HG03469 (cell line): Measurements from ENCODE around the gene CPNE5.
A peak's percentile ranks its signal among the peaks of the same experiment; 100 is the strongest.

Experiments
- ATAC-seq: cut with Tn5 transposase; IDR thresholded peaks from one replicate; pipeline ENCODE4 v1.9.1; 2021; ENCODE audit warnings: mild to moderate bottlenecking, moderate library complexity, moderate number of reproducible peaks; ENCODE audit not compliant: unreplicated experiment

Gene CPNE5

GRCh38 chr6:36769183-36769675 is 70.0 kb downstream of the CPNE5 start:
- ATAC-seq, result no peak

DNA sequence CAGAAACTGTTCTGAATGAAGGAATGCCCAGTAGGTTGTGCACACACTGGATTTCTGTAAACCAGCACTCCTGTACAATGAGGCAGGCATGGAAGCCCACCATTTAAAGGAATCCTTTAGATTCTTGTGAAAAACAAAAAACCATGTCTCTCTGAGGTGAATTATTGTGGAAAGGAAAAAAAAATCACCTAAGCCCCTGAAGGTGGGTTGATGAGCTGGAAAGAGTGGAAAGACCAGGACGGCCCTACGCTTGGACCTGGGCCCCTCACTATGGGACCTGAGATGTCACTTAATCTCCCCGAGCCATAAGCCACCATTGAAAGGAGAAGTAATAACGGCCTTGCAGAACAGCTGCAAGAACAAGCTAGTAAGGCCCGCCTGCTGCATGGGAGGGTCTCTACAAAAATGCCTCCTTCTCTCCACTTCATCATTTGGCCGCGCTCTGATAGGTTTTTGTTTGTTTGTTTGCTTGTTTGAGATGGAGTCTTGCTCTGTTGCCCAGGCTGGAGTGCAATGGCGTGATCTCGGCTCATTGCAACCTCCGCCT is 72.8 kb downstream of the CPNE5 start:
- no peak for ATAC-seq

DNA sequence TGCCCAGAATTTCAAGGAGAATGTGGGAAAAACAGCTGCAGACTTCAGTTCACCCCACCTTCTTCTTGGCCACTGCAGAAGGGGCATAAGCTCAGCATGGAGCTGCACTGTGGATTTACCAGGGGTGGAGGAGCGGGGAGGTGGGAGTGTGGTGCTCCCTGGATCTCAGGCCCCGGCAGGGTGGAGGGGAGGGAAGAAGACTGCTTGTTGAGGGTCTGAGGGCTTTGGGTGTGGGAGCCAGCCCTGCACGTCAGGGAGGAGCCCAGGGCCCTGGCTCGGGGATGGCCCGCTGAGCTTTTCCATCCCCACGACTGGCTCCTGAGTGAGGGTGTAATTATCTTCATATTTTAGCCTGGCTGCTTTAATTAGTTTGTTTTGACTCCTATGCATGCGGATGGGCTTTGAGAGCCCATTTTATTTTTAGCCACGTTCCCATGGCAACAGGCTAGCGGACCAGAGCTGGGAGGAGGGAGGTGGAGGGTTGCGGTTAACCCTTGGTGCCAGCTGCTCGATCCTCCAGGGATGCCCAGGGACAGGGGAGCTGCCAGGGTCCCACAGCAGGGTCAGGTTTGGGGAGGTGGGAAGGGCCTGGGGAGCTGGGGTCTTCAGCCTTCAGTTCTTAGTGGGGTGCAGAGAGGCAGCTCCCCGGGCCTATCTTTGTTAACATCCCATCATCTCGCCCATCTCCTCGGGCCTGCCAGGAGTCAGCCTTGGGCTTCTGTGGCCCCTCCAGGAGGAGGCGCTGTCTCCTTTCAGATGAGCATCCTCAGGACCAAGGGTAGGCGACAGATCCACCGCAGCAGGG is 73.4 kb downstream of the CPNE5 start:
- ATAC-seq, result no peak

GRCh38 chr6:36765190-36765589 is 74.1 kb downstream of the CPNE5 start:
- no peak for ATAC-seq

- ATAC-seq, result no peak
These were observed 77.1 kb downstream of the CPNE5 start for GRCh38 chr6:36762123-36762522.

GRCh38 chr6:36760685-36761435 is 78.4 kb downstream of the CPNE5 start:
- ATAC-seq, result no peak

GRCh38 chr6:36759148-36759759 is 80.0 kb downstream of the CPNE5 start:
- no peak for ATAC-seq

GRCh38 chr6:36758516-36759147 is 80.6 kb downstream of the CPNE5 start:
- ATAC-seq, result no peak

DNA sequence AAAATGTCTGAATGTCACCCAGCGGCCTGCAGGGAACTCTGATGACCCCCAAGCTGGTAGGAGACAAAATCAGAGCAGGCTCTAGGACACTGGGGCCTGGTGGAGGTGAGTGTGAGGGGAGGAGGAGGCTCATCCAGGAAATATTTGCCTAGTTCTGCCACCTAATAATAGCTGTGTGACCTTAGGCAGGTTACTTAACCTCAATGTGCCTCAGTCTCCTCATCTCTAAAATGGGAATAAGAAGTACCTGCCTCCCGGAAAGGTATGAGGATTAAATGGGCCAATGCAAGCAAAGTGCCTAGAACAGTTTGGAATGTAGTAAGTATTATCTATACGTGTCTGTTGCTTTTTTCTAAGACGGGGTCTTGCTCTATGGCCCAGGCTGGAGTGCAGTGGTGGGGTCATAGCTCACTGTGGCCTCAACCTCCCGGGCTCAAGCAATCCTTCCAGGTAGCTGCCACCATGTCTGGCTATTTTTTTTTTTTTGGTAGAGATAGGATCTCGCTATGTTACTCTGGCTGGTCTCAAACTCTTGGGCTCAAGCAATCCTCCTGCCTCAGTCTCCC is 81.2 kb downstream of the CPNE5 start:
- no peak for ATAC-seq

GRCh38 chr6:36757206-36757605 is 82.0 kb downstream of the CPNE5 start:
- no peak for ATAC-seq

DNA sequence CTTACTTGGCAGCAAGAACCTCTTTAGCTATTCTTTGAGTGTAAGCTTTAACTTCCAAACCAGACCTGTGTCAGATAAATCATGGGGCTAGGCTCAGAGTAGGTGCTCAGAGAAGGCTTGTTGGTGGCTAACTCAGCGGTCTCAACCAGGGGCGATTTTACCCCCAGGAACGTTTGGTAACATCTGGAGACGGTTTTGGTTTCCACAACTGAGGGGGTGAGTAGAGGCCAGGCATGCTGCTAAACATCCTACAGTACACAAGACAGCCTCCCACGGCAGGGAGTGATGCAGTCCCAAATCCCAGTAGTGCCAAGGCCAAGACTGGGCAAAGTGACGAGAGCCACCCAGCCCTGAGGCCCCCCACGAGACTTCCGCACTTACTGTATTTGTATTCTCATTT is 82.5 kb downstream of the CPNE5 start:
- ATAC-seq, result no peak

DNA sequence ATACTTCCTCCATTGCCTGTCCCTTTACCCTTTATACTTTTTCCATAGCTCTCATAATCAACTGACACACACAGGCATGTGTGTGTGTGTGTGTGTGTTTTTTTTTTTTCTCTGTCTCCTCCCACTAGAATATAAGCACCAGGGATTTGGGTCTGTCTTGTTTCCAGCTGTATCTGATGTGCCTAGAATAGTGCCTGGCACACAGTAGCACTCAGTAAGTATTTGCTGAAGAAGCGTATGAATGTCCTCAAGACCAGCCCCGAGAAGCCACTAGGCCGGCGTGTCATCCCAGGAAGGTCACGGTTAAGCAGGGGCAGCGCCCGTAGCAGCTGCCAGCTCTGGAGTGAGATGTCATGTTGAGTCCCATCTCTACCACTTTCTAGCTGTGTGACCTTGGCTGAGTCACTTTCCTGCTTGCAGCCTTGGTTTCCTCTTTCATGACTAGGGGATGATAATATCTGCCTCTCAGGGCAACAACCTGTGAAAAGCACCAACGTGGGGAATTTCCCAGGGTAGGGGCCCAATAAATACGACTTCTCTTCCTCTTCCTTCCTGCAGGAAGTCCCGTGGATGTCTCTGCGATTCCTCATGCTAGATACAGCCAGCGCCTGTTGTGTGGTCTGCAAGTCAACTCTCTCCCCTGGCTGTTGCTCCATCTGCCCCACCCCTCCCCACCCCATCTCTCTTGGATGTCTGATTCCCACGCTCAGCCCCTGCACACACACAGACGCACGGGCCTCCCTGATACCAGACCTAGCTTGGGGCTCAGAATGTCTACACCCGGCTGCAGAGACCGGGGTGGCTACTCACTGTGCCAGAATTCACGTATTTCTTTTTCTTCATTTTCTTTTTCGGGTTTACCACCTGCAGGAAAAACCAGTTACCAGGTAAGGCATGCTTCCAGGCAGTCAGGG is 83.6 kb downstream of the CPNE5 start:
- ATAC-seq, result no peak

DNA sequence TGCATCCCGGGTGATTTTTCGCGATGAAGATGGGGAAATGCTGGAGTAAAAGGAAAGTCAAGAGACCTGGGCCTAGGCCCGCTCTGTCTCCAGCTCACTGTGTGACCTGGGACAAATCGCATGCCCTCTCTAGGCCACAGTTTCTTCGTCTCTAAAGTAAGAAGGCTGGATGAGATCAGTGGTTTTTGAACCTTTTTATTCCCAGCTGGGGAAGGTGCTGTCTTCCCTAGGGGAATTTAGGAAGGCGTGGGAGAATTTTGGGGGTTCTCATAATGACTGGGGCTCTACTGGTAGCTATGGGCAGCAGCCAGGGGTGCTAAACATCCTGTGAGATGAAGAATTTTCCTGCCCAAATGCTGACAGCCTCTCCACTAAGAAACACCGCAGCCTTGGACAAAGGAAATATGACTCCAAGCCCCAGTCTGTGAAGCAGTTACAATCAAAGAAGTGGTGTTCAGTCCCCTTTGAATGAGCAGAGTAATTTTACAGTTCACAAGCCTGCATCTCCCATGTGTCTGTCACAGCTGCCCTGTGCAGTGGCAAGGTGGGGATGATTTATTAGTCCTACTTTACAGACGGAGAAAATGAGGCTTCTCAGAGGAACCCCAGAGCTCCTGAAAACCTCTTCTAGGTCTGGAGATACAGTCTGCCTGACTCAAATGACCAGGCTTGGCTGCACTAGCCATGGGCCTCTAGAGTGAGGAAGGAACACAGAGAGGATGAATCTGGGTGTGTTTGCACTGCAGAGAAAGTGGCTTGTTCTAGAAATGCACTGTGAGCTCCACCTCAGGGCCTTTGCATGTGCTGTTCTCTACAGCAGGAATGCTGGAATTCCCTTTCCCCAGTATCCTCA is 84.4 kb downstream of the CPNE5 start:
- ATAC-seq, result no peak

GRCh38 chr6:36753671-36754405 is 85.4 kb downstream of the CPNE5 start:
- ATAC-seq, result no peak

- peak; percentile 34 for ATAC-seq
These were observed 86.2 kb downstream of the CPNE5 start for GRCh38 chr6:36752886-36753506.

DNA sequence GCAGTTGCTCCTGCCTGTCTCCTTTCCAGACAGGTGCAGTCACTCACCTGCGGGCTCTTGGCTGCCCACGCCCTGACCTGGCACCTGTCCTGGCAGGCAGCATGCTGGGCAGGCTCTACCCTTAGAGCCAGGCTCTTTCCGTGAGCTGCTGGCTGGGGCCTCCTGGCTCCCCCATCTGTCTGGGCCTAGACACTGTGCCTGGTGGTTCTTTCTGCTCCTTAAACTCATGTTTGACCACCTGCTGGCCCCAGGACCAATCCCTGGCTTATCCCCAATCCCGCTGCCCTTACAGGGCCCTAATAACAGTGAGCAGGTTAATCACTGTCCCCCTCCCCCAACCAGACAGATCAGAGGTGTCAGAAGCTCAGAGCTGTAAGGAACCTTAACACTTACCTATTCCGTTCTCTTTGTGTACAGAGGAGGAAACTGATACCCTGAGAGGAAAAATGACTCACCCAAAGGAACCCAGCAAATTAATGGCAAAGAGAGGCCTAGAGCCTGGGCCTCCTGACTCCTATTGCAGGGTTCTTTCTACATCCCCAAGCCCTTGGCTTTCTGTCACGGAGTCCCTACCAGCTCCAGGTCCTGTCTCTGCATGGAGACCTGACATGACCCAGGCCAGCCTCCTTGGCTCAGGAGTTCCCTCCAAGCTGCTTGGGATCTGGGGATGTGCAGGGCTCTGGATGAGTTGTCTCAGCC is 86.9 kb downstream of the CPNE5 start:
- ATAC-seq, result no peak

- ATAC-seq, result no peak
These were observed 87.4 kb downstream of the CPNE5 start for GRCh38 chr6:36751833-36752186.
